ENCODE results near the gene MICU1. TPM values are rescaled to one million over a fixed set of nuclear protein-coding genes. Genes with fewer than 3 reads are reported as not detected.

The MICU1 gene
- total RNA-seq, 1 donor from 2014 or later, result 79.8 TPM

- DNase-seq (ENCODE audit: low spot score), result no peak
- TF ChIP-seq CTCF (IDR thresholded peaks at IDR 0.05) (no peak), EZH2phosphoT487 (IDR thresholded peaks at IDR 0.05) (no peak), EZH2 (IDR thresholded peaks at IDR 0.05) (no peak)
- no peak overlapping the region for H3K4me2 ChIP-seq
- no peaks in the 10 kb centered on the region for H4K20me1 ChIP-seq (ENCODE audit: low read depth)
- H3K36me3 ChIP-seq, result no peaks in the 10 kb centered on the region
- Mint-ChIP-seq H3K9me3 (no peaks in the 10 kb centered on the region), H3K27me3 (ENCODE audit: insufficient read depth, low read depth) (peaks cover 15% of the 10 kb centered on the region), H3K27ac (peak overlapping the region; percentile 92), H3K4me1 (peaks cover 55% of the 10 kb centered on the region), H3K36me3 (peaks cover 3% of the 10 kb centered on the region), H3K4me3 (peak overlapping the region; percentile 63)
- H3K9ac ChIP-seq, result no peak overlapping the region
- no peak overlapping the region for H2AFZ ChIP-seq (replicated peaks)
- H3K4me1 ChIP-seq, result peaks cover 20% of the 10 kb centered on the region
- peaks cover 17% of the 10 kb centered on the region for H3K27me3 ChIP-seq
- peaks cover 38% of the 10 kb centered on the region for H3F3A ChIP-seq (ENCODE audit: low read depth)
- no peaks in the 10 kb centered on the region for H3K79me2 ChIP-seq (ENCODE audit: low read depth)
- no peak overlapping the region for H3K27ac ChIP-seq
- H3K9me3 ChIP-seq (ENCODE audit: low read depth), result no peaks in the 10 kb centered on the region
- no peak overlapping the region for H3K4me3 ChIP-seq
Observed at GRCh38 chr10:72322280-72323058, 303.4 kb downstream of the MICU1 start.

GRCh38 chr10:72322030-72322279 lies 303.9 kb downstream of the MICU1 start:
- Mint-ChIP-seq H3K27ac (peak overlapping the region; percentile 92), H3K4me1 (peaks cover 58% of the 10 kb centered on the region), H3K36me3 (peaks cover 3% of the 10 kb centered on the region), H3K4me3 (peak overlapping the region; percentile 63), H3K9me3 (no peaks in the 10 kb centered on the region), H3K27me3 (ENCODE audit: insufficient read depth, low read depth) (peaks cover 18% of the 10 kb centered on the region)
- H3K27ac ChIP-seq, result no peak overlapping the region
- H3K4me3 ChIP-seq, result no peak overlapping the region
- no peak overlapping the region for H2AFZ ChIP-seq (replicated peaks)
- H3K27me3 ChIP-seq, result peaks cover 17% of the 10 kb centered on the region
- DNase-seq (ENCODE audit: low spot score), result no peak
- H3K79me2 ChIP-seq (ENCODE audit: low read depth), result no peaks in the 10 kb centered on the region
- TF ChIP-seq CTCF (IDR thresholded peaks at IDR 0.05) (no peak), EZH2 (IDR thresholded peaks at IDR 0.05) (no peak), EZH2phosphoT487 (IDR thresholded peaks at IDR 0.05) (no peak)
- H3K36me3 ChIP-seq, result no peaks in the 10 kb centered on the region
- peaks cover 20% of the 10 kb centered on the region for H3K4me1 ChIP-seq
- H3K9me3 ChIP-seq (ENCODE audit: low read depth), result no peaks in the 10 kb centered on the region
- no peak overlapping the region for H3K4me2 ChIP-seq
- H3K9ac ChIP-seq, result no peak overlapping the region
- H4K20me1 ChIP-seq (ENCODE audit: low read depth), result no peaks in the 10 kb centered on the region
- H3F3A ChIP-seq (ENCODE audit: low read depth), result peaks cover 38% of the 10 kb centered on the region

- no peak overlapping the region for H2AFZ ChIP-seq (replicated peaks)
- H3K4me3 Mint-ChIP-seq, result peak overlapping the region; percentile 63
Observed at GRCh38 chr10:72321248-72322029, 304.4 kb downstream of the MICU1 start.

More at GRCh38 chr10:72321248-72322029, 304.4 kb downstream of the MICU1 start:
- peaks cover 20% of the 10 kb centered on the region for H3K4me1 ChIP-seq
- Mint-ChIP-seq H3K27me3 (ENCODE audit: insufficient read depth, low read depth) (peaks cover 16% of the 10 kb centered on the region), H3K9me3 (no peaks in the 10 kb centered on the region), H3K36me3 (no peaks in the 10 kb centered on the region), H3K4me1 (peaks cover 52% of the 10 kb centered on the region), H3K27ac (peak overlapping the region; percentile 92)
- H3K27me3 ChIP-seq, result peaks cover 17% of the 10 kb centered on the region
- H3K79me2 ChIP-seq (ENCODE audit: low read depth), result no peaks in the 10 kb centered on the region
- H3K9me3 ChIP-seq (ENCODE audit: low read depth), result no peaks in the 10 kb centered on the region
- peak overlapping the region; percentile 3 for H3K4me2 ChIP-seq
- H3K4me3 ChIP-seq, result no peak overlapping the region
- no peak overlapping the region for H3K9ac ChIP-seq
- H4K20me1 ChIP-seq (ENCODE audit: low read depth), result no peaks in the 10 kb centered on the region
- no peak for DNase-seq (ENCODE audit: low spot score)
- no peak overlapping the region for H3K27ac ChIP-seq
- no peaks in the 10 kb centered on the region for H3K36me3 ChIP-seq
- TF ChIP-seq EZH2 (IDR thresholded peaks at IDR 0.05), result no peak
- no peak for TF ChIP-seq EZH2phosphoT487 (IDR thresholded peaks at IDR 0.05)
- no peak for TF ChIP-seq CTCF (IDR thresholded peaks at IDR 0.05)
- peaks cover 38% of the 10 kb centered on the region for H3F3A ChIP-seq (ENCODE audit: low read depth)

All from neural progenitor cell (in vitro differentiated cells).